Glomerular endothelial cell (primary cell): ENCODE results near the gene NEK3. TPM values are rescaled to one million over a fixed set of nuclear protein-coding genes. Genes with fewer than 3 reads are reported as not detected.
"Not testable (repeated sequence)": the region's sequence is repeated elsewhere in the genome, so short reads cannot be mapped to it uniquely, and the experiment has no call there.

Experiments
- DNase-seq: peaks from one replicate; pipeline ENCODE4 v3.0.0-alpha.2; 2011; ENCODE audit warnings: low read depth, low spot score; ENCODE audit errors: extremely low read depth
- total RNA-seq: library from RNA; depleted of rRNA; stranded (reverse); fragments of >200 nt; gene quantifications from 2 replicates; pipeline ENCODE4 v1.2.3, GENCODE V29; 2015

The NEK3 gene
- total RNA-seq, 1 donor from 2014 or later = 19.0 TPM

GRCh38 chr13:52125547-52125946 is 33.9 kb downstream of the NEK3 start:
- DNase-seq = no peak

DNA sequence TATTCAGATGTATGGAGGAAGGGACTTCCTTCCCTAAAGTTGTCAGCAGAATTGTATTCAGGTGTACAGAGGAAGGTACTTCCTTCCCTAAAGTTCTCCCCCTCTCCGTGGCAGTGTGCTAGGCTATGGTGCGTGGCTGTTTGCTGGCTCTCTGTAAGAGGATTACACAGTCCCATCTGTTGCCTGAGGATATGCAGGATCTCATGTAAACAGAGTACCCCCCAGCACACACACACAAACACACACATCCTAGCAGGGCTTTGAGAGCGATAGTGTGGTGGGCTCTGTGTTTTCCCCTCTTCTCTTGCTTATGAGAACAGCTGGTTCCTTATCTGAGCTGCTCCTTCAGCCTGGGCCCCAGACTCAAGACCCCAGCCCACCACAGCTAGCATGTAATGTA is 40.8 kb downstream of the NEK3 start:
- no peak for DNase-seq

- no peak for DNase-seq
Measured at GRCh38 chr13:52118095-52118494, 41.3 kb downstream of the NEK3 start.

GRCh38 chr13:52112591-52112990 is 46.8 kb downstream of the NEK3 start:
- no peak for DNase-seq

DNA sequence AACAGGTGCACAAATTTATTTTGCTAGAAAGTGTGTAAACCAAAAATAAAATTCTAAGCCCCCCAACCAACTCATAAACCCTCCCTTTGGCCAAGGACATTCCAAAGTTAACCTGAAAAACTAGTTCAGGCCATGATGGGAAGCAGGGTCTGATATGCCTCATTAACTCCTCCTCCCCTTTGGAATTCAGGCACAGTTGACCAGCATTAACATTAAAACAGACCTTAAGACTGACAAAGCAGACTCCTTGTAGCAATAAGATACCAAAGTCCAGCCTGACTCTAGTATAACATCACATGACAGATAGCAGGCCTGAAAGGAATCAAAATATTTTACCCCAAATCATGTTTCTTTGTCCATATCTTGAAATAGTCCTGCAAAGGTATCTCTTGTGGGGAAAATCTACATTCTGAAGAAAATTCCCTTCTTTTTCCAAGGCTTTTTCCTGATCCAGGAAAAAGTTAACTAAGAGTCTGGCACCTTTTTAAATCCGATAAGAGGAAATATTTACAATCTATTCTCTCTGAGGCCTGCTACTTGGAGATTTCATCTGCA is 50.2 kb downstream of the NEK3 start:
- no peak for DNase-seq

DNA sequence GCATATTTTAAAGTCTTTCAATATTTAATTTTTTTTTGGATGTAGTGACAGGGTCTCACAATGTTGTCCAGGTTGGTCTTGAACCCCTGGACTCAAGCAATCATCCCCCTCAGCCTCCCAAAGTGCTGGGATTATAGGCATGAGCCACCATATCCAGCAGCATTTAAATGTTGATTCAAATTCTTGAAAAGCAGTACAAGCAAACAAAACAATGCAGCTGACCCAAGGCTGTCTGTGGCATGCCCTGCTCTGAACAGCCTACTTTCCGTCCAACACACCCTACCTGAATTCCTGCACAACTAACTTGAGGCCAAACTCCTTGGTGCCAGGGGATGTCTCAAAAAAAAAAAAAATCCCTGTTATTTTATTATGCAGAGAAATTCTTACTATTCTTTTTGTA is 53.6 kb downstream of the NEK3 start:
- DNase-seq = no peak

DNA sequence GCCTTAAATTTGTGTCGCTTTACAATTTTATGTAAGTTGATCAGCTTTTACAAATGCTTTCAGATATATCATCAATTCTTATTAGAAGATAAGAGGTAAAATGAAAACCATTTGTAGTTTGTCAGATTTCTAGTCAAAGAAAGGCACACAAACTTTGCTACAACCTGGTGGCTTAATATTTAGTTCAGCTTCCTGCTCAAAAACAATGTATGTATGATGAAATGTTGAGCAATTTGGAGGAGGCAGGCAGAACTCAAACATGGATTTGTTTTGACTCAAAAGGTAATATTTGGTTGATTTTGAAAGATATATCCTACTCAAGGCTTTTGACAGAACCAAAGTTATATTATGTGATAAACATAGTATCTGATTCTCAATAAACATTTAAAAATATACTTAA is 54.8 kb downstream of the NEK3 start:
- DNase-seq = no peak

GRCh38 chr13:52103386-52103785 is 56.0 kb downstream of the NEK3 start:
- no peak for DNase-seq

GRCh38 chr13:52102423-52102822 is 57.0 kb downstream of the NEK3 start:
- DNase-seq = not testable (repeated sequence)

DNA sequence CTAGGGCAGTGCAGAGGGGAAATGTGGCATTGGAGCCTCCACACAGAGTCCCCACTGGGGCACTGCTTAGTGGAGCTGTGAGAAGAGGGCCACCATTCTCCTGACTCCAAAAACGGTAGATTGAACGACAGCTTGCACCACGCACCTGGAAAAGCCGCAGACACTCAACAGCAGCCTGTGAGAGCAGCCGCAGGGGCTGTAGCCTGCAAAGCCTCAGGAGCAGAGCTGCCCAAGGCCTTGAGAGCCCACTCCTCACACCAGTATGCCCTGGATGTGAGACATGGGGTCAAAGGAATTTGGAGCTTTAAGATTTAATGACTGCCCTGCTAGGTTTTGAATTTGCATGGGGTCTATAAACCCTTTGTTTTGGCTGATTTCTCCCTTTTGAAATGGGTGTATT is 62.2 kb downstream of the NEK3 start:
- DNase-seq = no peak

DNA sequence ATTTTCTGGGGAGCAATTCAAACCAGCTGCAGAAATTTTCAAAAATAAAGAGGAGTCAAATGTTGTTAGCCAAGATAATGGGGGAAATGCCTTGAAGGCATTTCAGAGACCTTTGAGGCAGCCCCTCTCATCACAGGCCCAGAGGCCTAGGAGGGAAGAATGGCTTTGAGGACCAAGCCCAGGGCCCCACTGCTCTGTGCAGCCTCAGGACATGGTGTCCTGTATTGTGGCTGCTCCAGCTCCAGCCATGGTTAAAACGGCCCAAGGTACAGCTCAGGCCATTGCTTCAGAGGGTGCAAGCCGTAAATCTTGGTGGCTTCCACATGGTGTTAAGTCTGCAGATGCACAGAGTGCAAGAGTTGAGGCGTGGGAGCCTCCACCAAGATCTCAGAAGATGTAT is 62.6 kb downstream of the NEK3 start:
- no peak for DNase-seq

DNA sequence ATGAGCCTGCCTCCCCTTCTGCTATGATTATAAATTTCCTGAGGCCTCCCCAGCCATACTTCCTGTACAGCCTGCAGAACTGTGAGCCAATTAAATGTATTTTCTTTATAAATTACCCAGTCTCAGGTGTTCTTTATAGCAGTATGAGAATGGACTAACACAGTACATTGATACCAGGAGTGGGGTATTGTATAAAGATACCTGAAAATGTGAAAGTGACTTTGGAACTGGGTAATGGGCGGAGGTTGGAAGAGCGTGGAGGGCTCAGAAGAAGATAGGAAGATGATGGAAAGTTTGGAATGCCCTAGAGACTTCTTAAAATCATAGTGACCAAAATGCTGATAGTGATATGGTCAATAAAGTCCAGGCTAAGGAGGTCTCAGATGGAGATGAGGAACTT is 63.3 kb downstream of the NEK3 start:
- no peak for DNase-seq

- no peak for DNase-seq
Measured at GRCh38 chr13:52092087-52092486, 67.3 kb downstream of the NEK3 start.

GRCh38 chr13:52091473-52091872 is 67.9 kb downstream of the NEK3 start:
- no peak for DNase-seq

- DNase-seq = no peak
Measured at GRCh38 chr13:52085421-52085820, 74.0 kb downstream of the NEK3 start.

DNA sequence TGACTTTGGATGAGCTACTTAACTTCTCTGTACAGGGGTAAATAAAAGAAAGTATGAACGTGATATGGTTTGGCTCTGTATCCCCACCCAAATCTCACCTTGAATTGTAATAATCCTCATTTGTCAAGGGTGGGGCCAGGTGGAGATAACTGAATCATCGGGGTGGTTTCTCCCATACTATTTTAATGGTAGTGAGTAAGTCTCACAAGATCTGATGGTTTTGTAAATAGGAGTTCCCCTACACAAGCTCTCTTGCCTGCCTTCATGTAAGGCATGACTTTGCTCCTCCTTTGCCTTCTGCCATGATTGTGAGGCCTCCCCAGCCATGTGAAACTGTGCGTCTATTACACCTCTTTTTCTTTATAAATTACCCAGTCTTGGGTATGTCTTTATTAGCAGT is 74.4 kb downstream of the NEK3 start:
- not testable (repeated sequence) for DNase-seq

Other genes starting within 250 kb of the NEK3 start
- gene ATP7B, start 148.1 kb downstream of the NEK3 start, total RNA-seq = 9.9 and 16.5 TPM in 2 replicates
- gene ALG11, start 147.2 kb downstream of the NEK3 start, total RNA-seq = 19.8 and 28.3 TPM in 2 replicates
- 11.6 and 11.7 TPM in 2 replicates for gene UTP14C, start 134.9 kb downstream of the NEK3 start, total RNA-seq
- 0.05 and 0.18 TPM in 2 replicates for gene NEK5, start 30.5 kb downstream of the NEK3 start, total RNA-seq
- gene THSD1, start 246.6 kb upstream of the NEK3 start, total RNA-seq = 26.4 and 39.4 TPM in 2 replicates